PC-9 (cell line): ENCODE data around the gene PTPN20. TPM values are rescaled to one million over a fixed set of nuclear protein-coding genes. Genes with fewer than 3 reads are reported as not detected.

Experiments
- BruUV-seq: library from RNA; stranded (reverse); fragments of 400-500 nt; replicated peaks from 2 replicates; lab custom pipeline; 2021; lab: Mats Ljungman, UMichigan
- CTCF ChIA-PET: fragments of 300-600 bp; sonication (Branson Sonifier 250); formaldehyde crosslinking; loops from one replicate; lab custom pipeline; 2022; ENCODE audit warnings: antibody characterized with exemption; lab: Charles Lee
- POLR2A ChIA-PET: fragments of 300-600 bp; sonication (Branson Sonifier 250); formaldehyde crosslinking; loops from one replicate; lab custom pipeline; 2022; ENCODE audit warnings: antibody characterized with exemption; ENCODE audit not compliant: unreplicated experiment; lab: Charles Lee
- DNase-seq, 2 experiments: peaks; one replicate each; pipeline versions ENCODE4 v3.0.0 to v3.0.0-alpha.2; 2015 to 2022; ENCODE audit warnings: mixed read lengths in 1 of 2
- H2AFZ ChIP-seq: fragments of 200-600 bp; sonication (generic); 2 replicates; pipeline ENCODE4 v1.8.1; 2017; ENCODE audit warnings: antibody characterized with exemption
- H3F3A ChIP-seq: fragments of 200-600 bp; sonication (generic); 2 replicates; pipeline ENCODE4 v1.8.1; 2017; ENCODE audit warnings: antibody characterized with exemption, mild to moderate bottlenecking, low read depth; ENCODE audit not compliant: insufficient read depth
- H3K27ac ChIP-seq: fragments of 200-600 bp; sonication (generic); 2 replicates; pipeline ENCODE4 v1.6.1; 2016; ENCODE audit warnings: mixed run types
- H3K27me3 ChIP-seq: fragments of 200-600 bp; sonication (generic); 2 replicates; pipeline ENCODE4 v1.6.1; 2016; ENCODE audit warnings: low read depth, mixed run types; ENCODE audit not compliant: insufficient read depth
- H3K36me3 ChIP-seq: fragments of 200-600 bp; sonication (generic); 2 replicates; pipeline ENCODE4 v1.6.1; 2016; ENCODE audit warnings: low read depth, mixed run types
- H3K4me1 ChIP-seq: fragments of 200-600 bp; sonication (generic); replicated peaks from 2 replicates; pipeline ENCODE4 v1.6.1; 2016; ENCODE audit warnings: mixed run types; ENCODE audit not compliant: insufficient read depth
- H3K4me2 ChIP-seq: fragments of 200-600 bp; sonication (generic); 2 replicates; pipeline ENCODE4 v1.6.1; 2017; ENCODE audit warnings: mixed run types
- H3K4me3 ChIP-seq: fragments of 200-600 bp; sonication (generic); 2 replicates; pipeline ENCODE4 v1.6.1; 2016; ENCODE audit warnings: mixed run types
- H3K79me2 ChIP-seq: fragments of 200-600 bp; sonication (generic); 2 replicates; pipeline ENCODE4 v1.6.1; 2017; ENCODE audit warnings: low read depth, mixed run types
- H3K9me2 ChIP-seq: fragments of 200-600 bp; sonication (generic); 2 replicates; pipeline ENCODE4 v1.8.1; 2017; ENCODE audit warnings: mild to moderate bottlenecking; ENCODE audit not compliant: insufficient read depth
- H3K9me3 ChIP-seq: fragments of 200-600 bp; sonication (generic); 2 replicates; pipeline ENCODE4 v1.8.1; 2016; ENCODE audit warnings: low read depth; ENCODE audit not compliant: insufficient read depth
- H4K20me1 ChIP-seq: fragments of 200-600 bp; sonication (generic); 2 replicates; pipeline ENCODE4 v1.8.1; 2017; ENCODE audit not compliant: insufficient read depth
- CTCF ChIP-seq: fragments of 200-600 bp; sonication (generic); conservative IDR thresholded peaks from 2 replicates; pipeline ENCODE4 v1.6.1; 2017; ENCODE audit warnings: mixed run types, antibody characterized with exemption, mild to moderate bottlenecking, moderate library complexity
- EZH2 ChIP-seq: fragments of 200-600 bp; sonication (generic); IDR thresholded peaks from 2 replicates; pipeline ENCODE4 v1.8.0; 2017; ENCODE audit warnings: antibody characterized with exemption, low read depth
- intact Hi-C: fragments of 100-400 bp; cut with micrococcal nuclease; formaldehyde crosslinking; loops from one replicate; pipeline ENCODE4 v1.10.0; 2022; ENCODE audit not compliant: unreplicated experiment
- total RNA-seq: library from RNA; stranded (reverse); gene quantifications from 2 replicates; pipeline ENCODE4 v1.2.3, GENCODE V29; 2021

PTPN20 gene
- total RNA-seq, 1 experiment from 2014 or later = 19.1 TPM

DNA sequence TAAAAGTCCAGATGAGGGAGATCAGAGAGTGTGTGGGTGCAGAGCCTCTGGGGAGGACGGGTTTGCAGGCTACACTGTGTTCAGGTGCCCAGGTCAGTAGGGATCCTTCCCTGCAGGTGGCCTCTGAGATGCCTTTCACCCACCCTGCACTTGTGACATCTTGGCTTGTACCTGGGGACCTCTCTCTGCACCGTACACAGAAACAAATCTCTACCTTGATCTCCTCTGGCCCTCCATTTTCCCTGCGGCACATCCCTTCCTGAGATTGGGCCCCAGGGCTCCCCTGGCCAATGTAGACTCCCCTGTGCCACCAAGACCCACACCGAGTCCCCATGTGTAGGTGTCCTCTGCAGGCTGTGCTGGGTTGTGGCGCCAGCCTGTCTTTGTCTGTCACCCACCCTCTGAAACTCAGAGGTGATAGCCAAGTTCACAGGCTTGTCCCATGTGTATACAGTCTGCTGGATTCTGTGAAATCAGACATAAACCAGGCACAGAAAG, 140.6 kb downstream of the PTPN20 start:
- H3K36me3 ChIP-seq = no peaks in the 10 kb centered on the region
- ChIA-PET CTCF (no interaction called here), POLR2A (no interaction called here)
- no peak overlapping the region for H3K27ac ChIP-seq
- no peaks in the 10 kb centered on the region for H3K9me3 ChIP-seq
- no TSS peak for BruUV-seq
- no peaks in the 10 kb centered on the region for H3F3A ChIP-seq
- no peaks in the 10 kb centered on the region for H3K27me3 ChIP-seq
- no peak for DNase-seq
- no peak overlapping the region for H3K4me3 ChIP-seq
- no peaks in the 10 kb centered on the region for H3K9me2 ChIP-seq
- no peak overlapping the region for H3K4me2 ChIP-seq
- H3K79me2 ChIP-seq = no peaks in the 10 kb centered on the region
- H4K20me1 ChIP-seq = no peaks in the 10 kb centered on the region
- no peak overlapping the region for H2AFZ ChIP-seq
- intact Hi-C loops = no loop called here
- no peak for TF ChIP-seq CTCF
- no peak for TF ChIP-seq EZH2
- H3K4me1 ChIP-seq = no peaks in the 10 kb centered on the region
